ENCODE results near the gene FOLR1.

DNA sequence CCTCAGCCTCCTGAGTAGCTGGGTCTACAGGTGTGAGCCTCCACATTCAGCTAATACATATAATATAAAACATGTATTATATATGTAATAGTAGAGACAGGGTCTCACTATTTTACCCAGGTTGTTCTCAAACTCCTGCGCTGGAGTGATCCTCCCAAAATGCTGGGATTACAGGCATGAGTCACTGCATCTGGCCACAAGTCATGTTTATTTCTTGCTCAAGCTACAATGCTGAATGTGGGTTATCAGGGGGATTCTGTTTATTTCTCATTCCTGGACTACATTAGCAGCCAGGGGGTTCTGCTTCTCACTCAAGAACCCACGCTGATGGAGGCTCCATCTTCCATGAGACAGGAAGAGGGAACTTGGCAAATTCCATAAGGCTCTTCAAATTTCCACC, 31.6 kb upstream of the FOLR1 start:
- TF ChIP-seq POLR2A (IDR thresholded peaks at IDR 0.05; ENCODE audit: low read depth, low read length) (no peak), POLR2AphosphoS5 (IDR thresholded peaks at IDR 0.05; ENCODE audit: low read depth, low read length) (no peak), TAF1 (IDR thresholded peaks at IDR 0.05; ENCODE audit: borderline replicate concordance, low read depth, low read length) (no peak)
